Body of pancreas (tissue), 4 donors: ENCODE results near the gene RFC5.

Experiments used
- CTCF ChIP-seq, 7 experiments: fragments of 450-650 bp in 4 of 7; fragments of 200-600 bp in 3 of 7; sonication (generic) in 3 of 7; IDR thresholded peaks; one replicate each; pipeline ENCODE4 v1.5.1; 2016 to 2019; ENCODE audit warnings: antibody characterized with exemption in 7 of 7
- POLR2A ChIP-seq, 3 donors: fragments of 450-650 bp; IDR thresholded peaks; one replicate each; pipeline ENCODE4 v1.6.1; 2016; ENCODE audit warnings: antibody characterized with exemption in 3 of 3, mild to moderate bottlenecking in 2 of 3

GRCh38 chr12:118064608-118065007 is 48.1 kb downstream of the RFC5 start:
- TF ChIP-seq CTCF (IDR thresholded peaks at IDR 0.05) (peak in 1 of 7 experiments; percentile 14), POLR2A (IDR thresholded peaks at IDR 0.05) (no peak)
